OCI-M2 (cell line): Measurements from ENCODE around the gene PA2G4.

Experiments
- DNase-seq: peaks from one replicate; lab custom pipeline; 2025; ENCODE audit not compliant: unreplicated experiment; lab: John Stamatoyannopoulos, UW

The PA2G4 gene

DNA sequence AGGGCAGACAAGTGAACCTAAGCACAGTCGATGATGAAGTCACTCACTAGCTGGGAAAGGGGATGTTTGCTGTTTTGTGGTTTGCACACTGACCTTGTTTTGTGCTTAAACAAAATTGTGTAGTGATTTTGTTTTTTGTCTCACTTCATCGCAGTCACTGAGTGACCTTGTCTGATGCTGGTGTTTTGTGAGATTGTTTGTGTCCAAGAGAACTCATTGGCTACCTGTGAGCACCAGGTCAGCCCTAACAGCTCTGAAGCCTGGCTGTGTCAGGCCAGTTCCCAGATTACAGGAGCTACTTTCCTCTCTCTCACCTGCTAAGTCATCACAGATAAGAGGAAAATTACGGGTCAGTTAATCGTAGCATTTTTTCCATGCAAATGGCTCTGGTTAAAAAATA, 19.8 kb downstream of the PA2G4 start:
- DNase-seq = no peak

DNA sequence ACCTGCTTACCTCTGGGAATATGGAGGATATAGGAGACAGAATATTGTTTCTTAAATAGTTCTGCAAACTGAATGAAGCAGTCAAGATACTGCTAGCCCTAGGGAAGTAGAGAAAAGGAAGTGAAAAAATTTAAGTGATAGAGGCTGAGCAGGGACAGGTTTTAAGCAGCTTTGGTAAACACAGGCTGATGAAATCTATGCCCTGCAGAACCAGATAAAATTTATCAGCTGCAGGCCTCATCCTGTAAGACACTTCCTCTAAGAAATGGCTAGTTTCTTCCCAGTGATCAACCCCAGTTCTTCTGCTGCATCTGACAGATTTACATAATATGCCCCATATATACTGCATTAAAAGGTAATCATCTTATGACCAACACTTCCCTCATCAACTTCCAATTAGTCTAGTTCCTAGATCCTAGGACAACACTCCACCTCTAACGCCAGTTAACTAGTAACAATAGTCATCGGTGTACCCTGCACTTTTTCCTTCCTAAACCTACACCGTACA, 22.4 kb downstream of the PA2G4 start:
- peak; percentile 64 for DNase-seq

DNA sequence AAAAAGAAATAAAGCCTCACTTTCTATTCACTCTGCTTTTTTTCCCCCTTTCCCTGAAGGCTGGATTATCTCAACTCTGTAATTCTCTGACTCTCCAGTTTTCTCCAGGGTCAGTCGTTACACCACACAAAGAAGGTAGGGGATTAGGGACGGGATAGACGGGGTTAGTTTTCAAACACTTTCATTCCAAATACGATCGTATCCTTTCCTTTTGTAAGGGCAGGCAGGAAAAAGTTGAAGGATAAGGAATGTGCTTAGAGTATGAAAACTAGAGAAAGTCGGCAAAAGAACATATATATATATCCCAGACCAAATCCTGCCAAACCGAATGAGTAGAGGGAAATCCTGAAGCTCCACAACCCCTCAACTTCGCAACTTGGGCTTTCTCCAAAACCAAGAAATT, 23.1 kb downstream of the PA2G4 start:
- DNase-seq = no peak

DNA sequence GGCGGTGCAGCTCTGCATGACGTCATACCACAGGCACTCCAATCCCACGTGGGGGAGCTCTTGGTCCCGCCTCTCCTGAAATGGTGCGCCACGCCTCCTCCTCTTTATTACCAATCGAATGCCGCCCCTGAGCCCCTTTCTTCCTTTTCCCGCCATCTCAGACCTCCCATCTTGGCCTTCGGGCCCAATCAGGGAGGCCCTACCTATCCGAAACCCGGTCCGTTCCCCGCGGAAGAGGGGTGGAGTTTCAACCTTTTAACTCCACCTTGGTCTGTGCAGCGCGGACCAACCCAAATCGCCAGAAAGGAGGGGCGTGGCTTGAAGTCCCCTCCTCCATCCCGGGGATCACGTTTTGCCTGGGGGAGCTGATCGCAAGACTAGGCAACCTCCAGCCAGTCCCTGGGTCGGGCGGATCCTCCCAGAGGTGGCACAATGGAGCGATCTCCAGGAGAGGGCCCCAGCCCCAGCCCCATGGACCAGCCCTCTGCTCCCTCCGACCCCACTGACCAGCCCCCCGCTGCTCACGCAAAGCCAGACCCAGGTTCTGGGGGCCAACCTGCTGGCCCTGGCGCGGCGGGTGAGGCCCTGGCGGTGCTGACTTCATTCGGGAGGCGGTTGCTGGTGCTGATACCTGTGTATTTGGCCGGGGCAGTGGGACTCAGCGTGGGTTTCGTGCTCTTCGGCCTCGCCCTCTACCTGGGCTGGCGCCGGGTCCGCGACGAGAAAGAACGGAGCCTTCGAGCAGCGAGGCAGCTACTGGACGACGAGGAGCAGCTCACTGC, 23.7 kb downstream of the PA2G4 start, which contains the start of gene ESYT1:
ESYT1 (plus strand) TSS at position 380 of the 782 bp plus-strand sequence; CDS start at position 433, 53 bp downstream.
- DNase-seq = peak; percentile 83

DNA sequence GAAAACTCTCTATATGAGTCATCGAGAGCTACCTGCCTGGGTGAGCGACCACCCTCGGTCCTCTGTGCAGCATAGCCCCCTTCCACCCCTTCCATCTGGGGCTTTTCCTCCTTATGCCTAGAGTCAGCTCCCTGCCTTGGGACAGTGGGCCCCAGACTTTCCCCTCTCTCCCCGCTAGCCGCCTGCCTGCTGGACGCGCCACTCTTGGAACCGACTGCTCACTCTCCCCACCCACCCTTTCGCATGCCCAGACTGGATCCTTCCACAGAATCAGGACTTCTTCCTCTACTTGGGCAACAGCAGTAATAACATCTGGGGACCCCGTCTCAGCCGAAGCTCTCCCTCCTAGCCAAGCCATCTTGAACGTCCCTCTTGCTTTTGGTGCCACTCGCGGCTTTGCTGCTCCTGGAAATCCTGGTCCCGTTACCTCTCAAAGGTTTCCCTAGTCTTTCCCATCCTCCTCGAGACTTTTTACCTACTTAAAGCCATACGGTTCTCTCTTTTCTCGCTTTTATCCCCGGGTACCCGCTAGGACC, 24.4 kb downstream of the PA2G4 start:
- DNase-seq = no peak

DNA sequence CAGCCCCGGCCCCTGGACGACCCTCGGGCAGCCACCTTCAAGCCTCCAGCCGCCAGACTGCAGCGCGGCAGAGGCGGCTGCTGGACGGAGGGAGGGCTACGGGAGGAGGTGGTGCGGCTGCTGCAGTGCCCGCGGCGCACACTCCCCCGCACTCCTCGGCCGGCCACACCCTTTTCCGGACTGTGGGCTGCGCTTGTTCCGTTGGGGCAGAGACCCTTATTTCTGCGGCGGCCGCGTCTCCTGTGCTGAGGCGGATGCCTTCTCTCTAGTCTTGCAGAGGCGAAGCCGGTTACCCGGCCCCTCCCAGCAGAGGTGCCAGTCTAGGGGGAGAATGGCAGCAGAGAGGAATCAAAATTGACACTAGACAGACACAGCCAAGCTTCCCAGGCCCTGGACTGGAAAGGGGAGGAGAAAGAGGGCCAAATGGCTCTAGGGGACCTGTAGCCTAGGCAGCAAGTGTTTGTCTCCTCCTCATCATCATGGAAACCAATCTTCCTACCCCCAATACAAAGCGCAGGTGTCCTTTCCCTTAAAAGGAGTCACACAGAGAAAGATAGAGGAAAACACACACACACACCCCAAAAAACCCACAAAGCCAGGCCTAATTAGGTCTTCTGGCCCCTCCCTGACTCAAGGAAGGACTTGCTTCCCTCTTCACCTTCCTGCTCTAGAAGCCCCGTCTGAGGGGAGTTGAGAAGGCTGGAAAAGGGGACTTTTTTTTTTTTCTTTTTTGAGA, 25.0 kb downstream of the PA2G4 start:
- no peak for DNase-seq

DNA sequence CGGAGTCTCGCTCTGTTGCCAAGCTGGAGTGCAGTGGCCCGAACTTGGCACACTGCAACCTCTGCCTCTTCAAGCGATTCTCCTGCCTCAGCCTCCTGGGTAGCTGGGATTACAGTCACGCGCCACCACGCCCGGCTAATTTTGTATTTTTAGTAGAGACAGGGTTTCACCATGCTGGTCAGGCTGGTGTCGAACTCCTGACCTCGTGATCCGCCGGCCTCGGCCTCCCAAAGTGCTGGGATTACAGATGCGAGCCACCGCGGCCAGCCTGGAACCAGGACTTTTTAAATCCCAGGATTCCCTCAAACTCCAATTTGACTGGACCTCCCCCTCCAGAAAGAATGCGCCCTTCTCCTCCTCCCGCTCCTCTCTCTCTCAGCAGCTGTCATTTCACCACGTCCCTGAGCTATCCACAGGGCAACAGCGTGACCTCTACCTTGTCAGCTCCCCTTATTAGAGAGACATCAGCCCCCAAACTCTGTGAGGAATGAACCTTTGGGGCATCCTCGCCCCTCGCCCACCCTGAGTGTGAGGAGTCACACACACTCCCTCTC, 25.7 kb downstream of the PA2G4 start:
- no peak for DNase-seq

DNA sequence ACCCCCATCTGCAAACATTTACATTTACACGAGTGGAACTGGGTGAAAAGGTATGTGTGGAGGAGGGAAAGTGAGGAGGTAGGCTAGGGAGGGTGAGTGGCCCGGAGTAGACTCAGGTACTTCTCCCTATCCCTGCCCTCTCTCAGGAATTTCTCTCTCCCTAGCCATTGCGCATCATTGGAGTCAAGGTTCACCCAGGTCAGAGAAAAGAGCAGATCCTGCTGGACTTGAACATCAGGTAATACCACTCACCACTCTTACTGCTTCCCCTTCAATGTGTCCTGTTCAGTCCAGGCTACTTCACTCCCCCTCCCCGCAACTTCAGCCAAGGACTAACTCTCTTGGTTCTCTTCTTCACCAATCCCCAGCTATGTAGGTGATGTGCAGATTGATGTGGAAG, 26.5 kb downstream of the PA2G4 start:
- no peak for DNase-seq

DNA sequence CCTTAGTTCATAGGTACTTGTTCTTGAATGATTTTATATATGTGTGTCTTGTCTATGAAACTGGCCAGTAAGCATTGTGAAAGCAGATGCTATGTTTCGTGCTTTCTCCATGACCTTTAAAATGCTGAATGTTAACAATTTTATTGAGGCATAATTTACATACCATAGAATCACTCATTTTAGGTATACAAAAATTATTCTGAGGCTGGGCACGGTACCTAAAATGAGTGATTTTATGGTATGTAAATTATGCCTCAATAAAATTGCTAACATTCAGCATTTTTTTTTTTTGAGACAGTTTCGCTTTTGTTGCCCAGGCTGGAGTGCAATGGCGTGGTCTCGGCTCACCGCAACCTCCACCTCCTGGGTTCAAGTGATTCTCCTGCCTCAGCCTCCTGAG, 30.5 kb downstream of the PA2G4 start:
- no peak for DNase-seq

DNA sequence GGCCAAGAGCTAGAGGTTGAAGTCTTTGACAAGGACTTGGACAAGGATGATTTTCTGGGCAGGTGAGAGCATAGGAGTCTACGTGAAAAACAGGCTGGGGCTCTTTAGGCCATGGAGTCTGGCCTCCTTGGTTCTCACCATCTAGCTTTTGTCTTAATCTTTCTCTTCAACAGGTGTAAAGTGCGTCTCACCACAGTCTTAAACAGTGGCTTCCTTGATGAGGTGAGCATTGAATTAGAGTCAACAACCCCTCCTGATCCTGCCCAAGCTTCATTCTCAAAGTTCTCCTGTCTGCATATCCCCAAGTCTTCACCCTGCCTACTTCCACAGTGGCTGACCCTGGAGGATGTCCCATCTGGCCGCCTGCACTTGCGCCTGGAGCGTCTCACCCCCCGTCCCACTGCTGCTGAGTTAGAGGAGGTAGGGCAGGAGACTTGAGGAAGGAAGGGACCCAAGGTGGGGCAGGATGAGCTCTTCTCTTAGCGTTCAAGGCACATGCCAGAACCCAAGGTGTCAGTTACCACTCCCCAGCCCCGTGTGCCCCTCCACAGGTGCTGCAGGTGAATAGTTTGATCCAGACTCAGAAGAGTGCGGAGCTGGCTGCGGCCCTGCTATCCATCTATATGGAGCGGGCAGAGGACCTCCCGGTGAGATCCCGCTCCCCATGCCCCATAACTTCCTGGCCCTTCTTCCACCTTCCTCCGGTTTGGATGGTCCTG, 33.7 kb downstream of the PA2G4 start:
- no peak for DNase-seq

DNA sequence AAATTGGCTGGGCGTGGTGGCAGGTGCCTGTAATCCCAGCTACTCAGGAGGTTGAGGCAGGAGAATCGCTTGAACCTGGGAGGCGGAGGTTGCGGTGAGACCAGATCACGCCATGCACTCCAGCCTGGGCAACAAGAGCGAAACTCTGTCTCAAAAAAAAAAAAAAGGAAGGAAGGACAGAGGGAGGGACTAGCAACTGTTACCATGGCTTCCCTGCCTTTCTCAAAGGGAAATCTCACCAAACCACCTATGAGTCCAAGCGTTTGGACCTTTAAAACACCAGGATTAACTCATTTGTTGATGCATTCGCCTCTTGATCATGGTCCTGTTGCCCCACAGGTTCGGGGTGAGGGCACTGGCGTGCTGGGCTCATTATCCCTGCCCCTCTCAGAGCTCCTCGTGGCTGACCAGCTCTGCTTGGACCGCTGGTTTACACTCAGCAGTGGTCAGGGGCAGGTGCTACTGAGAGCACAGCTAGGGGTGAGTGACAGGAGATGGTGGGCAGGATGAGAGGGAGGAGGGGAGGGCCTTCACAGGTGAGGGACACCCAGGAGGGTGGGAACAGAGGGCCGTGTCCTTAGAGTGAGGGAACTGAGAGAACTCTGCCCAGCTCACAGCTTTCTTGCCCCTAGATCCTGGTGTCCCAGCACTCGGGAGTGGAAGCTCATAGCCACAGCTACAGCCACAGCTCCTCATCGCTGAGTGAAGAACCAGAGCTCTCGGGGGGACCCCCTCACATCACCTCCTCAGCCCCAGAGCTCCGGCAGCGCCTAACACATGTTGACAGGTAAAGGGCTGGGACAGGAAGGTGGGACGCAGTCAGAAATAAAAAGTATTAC, 37.8 kb downstream of the PA2G4 start:
- no peak for DNase-seq

DNA sequence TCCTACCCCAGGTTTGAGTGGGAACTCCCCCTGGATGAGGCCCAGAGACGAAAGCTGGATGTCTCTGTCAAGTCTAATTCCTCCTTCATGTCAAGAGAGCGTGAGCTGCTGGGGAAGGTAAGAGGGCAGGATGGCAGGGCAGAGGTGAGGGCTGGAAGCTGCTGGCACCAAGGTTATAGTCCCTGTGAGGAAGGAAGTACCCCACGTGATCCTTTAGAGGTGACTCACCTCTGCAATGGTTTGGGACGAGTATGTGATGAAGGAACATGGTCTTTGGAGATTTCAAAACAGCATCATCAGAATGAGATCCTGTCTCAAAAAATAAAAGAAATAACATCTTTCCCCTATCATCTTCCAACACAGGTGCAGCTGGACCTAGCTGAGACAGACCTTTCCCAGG, 38.9 kb downstream of the PA2G4 start:
- no peak for DNase-seq

DNA sequence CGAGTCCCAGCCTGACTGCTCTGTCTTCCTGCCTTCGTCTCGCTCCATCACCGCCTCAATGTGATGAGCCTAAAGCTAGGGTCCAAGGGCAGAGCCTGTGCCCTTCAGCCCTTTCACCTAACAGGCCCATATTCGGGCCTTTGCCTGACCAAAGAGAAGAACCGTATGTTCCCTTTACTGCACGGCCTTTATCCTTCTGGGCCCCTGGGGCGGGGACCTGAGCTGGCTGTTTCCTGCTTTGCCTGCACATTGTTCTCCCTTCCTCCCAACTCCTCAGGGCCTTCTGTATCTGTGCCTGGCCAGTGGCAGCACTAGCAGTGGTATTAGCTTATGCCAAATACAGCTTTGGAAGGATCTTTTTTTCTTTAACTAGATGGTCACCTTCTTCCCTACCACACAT, 39.5 kb downstream of the PA2G4 start:
- DNase-seq = no peak

DNA sequence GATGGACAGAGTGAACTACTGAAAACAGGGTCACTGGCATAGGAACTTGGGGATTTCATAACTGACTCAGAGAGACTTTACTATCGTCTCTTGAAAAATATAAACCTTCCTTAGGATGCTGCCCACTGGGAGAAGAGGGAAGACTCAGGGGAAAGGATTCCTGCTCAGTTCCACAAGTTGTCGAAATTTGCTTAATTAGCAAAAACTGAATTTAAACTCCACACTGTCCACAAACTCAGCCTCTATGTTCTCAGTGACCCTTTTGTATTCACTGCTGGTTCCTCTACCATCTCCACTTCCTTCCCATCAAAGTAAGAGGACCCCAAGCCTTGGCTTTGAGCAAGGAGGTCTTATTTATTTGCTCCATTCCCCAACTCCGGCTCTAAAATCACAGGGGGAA, 40.9 kb downstream of the PA2G4 start:
- DNase-seq = no peak

DNA sequence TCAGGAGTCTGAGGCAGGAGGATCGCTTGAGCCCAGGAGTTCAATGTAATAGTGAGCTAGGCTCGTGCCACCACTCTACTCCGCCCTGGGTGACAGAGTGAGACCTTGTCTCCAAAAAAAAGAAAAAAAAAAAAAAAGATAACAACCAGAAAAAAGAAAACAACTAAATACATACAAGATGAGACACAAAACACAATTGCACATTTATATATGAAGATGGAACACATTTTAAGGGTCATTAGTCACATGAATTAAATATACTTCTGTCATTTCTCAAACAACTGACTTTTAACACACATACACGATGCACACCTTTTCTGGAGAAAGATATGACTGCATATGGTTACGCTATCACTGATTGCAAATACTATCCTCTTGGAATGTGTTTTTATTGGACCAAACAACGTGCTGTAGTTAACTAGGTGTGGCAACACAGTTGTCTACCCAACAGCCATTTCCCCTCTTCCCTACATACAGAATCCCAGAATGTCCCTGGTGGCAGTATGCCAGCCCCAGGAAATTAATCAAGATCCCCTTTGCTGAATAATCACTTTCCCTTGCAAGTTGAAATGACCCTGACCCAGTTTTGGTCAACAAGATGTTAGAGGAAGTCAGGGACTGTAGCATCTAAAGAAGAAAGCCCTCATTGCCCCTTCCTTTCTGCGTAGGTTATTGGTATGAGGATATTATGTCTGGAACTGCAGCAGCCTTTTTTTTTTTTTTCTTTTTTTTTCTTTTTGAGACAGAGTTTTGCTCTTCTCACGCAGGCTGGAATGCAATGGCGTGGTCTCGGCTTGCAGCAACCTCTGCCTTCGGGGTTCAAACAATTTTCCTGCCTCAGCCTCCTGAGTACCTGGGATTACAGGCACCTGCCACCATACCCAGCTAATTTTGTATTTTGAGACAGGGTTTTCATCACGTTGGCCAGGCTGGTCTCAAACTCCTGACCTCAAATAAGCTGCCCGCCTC, 42.4 kb downstream of the PA2G4 start:
- DNase-seq = no peak

DNA sequence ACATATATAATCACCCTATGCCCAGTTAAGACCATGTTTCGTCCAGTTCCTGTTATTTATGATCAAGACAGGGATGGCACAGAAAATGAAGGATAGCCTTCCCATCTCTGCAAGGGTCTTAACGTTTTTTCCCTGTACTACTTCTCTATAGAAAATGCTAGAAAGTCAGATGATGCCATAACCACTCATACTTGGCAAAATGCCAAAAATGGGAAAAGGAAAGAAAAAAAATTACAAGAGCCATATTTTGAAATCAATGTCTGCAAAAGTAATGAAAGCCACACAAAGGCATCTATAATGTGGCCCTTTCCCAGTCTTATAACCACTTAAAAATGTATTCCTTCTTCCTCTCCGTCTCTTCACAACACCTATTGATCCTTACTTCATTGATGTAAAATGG, 46.2 kb downstream of the PA2G4 start:
- no peak for DNase-seq

DNA sequence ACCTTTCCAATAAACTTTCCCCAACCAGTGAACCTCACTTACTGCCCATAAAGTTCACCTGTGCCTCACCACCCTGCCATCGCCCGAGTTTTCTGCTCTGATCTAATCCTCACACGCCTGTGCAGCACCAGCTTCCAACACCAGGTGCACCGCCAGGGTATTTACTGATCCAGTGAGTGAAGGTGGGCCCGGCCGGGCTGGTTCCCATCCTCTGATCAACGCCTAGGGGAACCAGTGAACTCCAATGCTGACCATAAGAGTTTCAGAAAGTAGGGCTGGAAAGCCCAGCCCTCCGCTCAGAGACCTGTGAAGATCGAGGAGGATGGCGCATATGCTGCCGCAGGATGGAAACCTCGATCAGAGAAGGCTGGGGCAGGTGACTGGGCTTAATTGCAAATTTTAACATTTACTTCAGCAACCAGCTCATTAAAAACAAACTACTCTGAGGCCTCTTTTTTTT, 47.3 kb downstream of the PA2G4 start:
- DNase-seq = no peak

DNA sequence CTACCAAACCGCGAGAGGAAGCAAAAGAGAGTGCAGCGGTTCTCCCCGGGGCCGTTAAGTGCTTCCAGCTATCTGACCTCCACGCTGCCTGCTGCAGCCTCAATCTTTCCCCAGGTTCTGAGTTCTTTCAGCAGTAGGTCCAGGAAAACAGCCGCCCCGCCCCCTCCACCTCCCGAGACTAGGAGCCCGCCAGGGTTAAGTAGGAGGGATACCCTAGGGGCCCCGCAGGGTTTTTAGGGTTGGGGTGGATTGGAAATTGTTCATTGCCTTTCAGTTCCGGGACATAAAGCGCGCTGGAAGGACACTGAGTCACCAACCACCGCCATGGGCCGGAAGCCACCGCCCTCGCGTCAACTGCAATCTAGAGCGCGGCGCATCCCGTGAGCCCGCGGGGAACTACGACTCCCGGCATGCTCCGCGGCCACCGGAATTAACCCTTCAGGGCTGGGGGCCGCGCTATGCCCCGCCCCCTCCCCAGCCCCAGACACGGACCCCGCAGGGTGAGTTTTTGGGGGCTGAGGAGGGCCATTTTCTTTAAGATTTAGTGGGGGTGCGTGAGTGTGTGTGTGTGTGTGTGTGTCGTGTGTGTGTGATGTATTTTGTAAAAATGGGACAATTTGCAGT, 47.9 kb downstream of the PA2G4 start, which contains the start of gene MYL6B:
MYL6B (plus strand) TSS at position 456 of the 624 bp plus-strand sequence. CDS start 1,332 bp downstream, outside the sequence.
- peak; percentile 76 for DNase-seq
